SK-N-SH (cell line): Measurements from ENCODE around the gene PPP1R2C. TPM values are rescaled to one million over a fixed set of nuclear protein-coding genes. Genes with fewer than 3 reads are reported as not detected.

Experiments used
- CTCF ChIA-PET: fragments of 300-600, 350-600 bp; formaldehyde crosslinking; extraction: SDS; loops from one replicate; lab custom pipeline; 2021; lab: Yijun Ruan, JAX
- POLR2A ChIA-PET: fragments of 350-600 bp; sonication (Branson Sonifier 250); formaldehyde crosslinking; extraction: SDS; loops from one replicate; lab custom pipeline; 2020; ENCODE audit warnings: antibody characterized with exemption, inconsistent platforms; lab: Yijun Ruan, JAX
- DNase-seq: peaks from one replicate; pipeline ENCODE4 v3.0.0; 2012
- H2AFZ ChIP-seq: fragments of 200-600 bp; sonication (generic); 2 replicates; pipeline ENCODE4 v1.8.1; 2016; ENCODE audit warnings: antibody characterized with exemption, mild to moderate bottlenecking, low read depth
- H3F3A ChIP-seq: fragments of 200-600 bp; sonication (generic); replicated peaks from 2 replicates; pipeline ENCODE3; 2016; ENCODE audit warnings: antibody characterized with exemption, mild to moderate bottlenecking; ENCODE audit not compliant: insufficient read depth
- H3K27ac ChIP-seq, 2 experiments: fragments of 200-500 bp in 1 of 2; fragments of 200-600 bp in 1 of 2; sonication (Bioruptor generic) in 1 of 2; sonication (generic), shearing (Covaris generic) in 1 of 2; 2 replicates each; pipeline versions ENCODE4 v1.5.1 to v1.6.1; 2014 to 2016; ENCODE audit warnings: low read depth in 2 of 2, inconsistent platforms in 1 of 2, low read length in 1 of 2, mild to moderate bottlenecking in 1 of 2, mixed read lengths in 1 of 2
- H3K27me3 ChIP-seq: fragments of 200-600 bp; sonication (generic), shearing (Covaris generic); 2 replicates; pipeline ENCODE4 v1.6.1; 2016; ENCODE audit warnings: mixed run types; ENCODE audit not compliant: insufficient read depth
- H3K36me3 ChIP-seq, 2 experiments: fragments of 200-500 bp in 1 of 2; fragments of 200-600 bp in 1 of 2; sonication (Bioruptor generic) in 1 of 2; sonication (generic) in 1 of 2; replicated peaks in 1 of 2; 2 replicates each; pipeline versions ENCODE3 to v1.5.1; 2014 to 2016; ENCODE audit warnings: low read length in 1 of 2, mild to moderate bottlenecking in 1 of 2; ENCODE audit not compliant: insufficient read depth in 2 of 2, control insufficient read depth in 1 of 2
- H3K4me1 ChIP-seq, 2 experiments: fragments of 200-500 bp in 1 of 2; fragments of 200-600 bp in 1 of 2; sonication (Bioruptor generic) in 1 of 2; sonication (generic), shearing (Covaris generic) in 1 of 2; 2 replicates each; pipeline versions ENCODE4 v1.5.1 to v1.6.1; 2014 to 2016; ENCODE audit warnings: low read depth in 1 of 2, low read length in 1 of 2, mixed run types in 1 of 2; ENCODE audit not compliant: insufficient read depth in 2 of 2, control insufficient read depth in 1 of 2
- H3K4me2 ChIP-seq: fragments of 200-600 bp; sonication (generic), shearing (Covaris generic); 2 replicates; pipeline ENCODE4 v1.6.1; 2017; ENCODE audit warnings: mixed run types
- H3K4me3 ChIP-seq, 2 experiments: fragments of 200-500 bp in 1 of 2; fragments of 200-600 bp in 1 of 2; sonication (Bioruptor generic) in 1 of 2; sonication (generic), shearing (Covaris generic) in 1 of 2; 2 replicates each; pipeline versions ENCODE4 v1.5.1 to v1.8.1; 2014 to 2016; ENCODE audit warnings: low read depth in 2 of 2, inconsistent platforms in 1 of 2, low read length in 1 of 2, mild to moderate bottlenecking in 1 of 2, mixed read lengths in 1 of 2, moderate library complexity in 1 of 2
- H3K79me2 ChIP-seq: fragments of 200-600 bp; sonication (generic); 2 replicates; pipeline ENCODE4 v1.8.1; 2017; ENCODE audit warnings: mild to moderate bottlenecking; ENCODE audit not compliant: insufficient read depth
- H3K9ac ChIP-seq: fragments of 200-600 bp; sonication (generic); 2 replicates; pipeline ENCODE4 v1.6.1; 2017; ENCODE audit warnings: mixed run types
- H3K9me2 ChIP-seq: fragments of 200-600 bp; sonication (generic); 2 replicates; pipeline ENCODE4 v1.6.1; 2017; ENCODE audit warnings: mixed run types
- H3K9me3 ChIP-seq: fragments of 200-600 bp; sonication (generic); 2 replicates; pipeline ENCODE4 v1.6.1; 2017; ENCODE audit warnings: mixed run types, mild to moderate bottlenecking, moderate library complexity
- H4K20me1 ChIP-seq: fragments of 200-600 bp; sonication (generic); 2 replicates; pipeline ENCODE4 v1.6.1; 2017; ENCODE audit warnings: mild to moderate bottlenecking, mixed run types; ENCODE audit not compliant: insufficient read depth
- ELF1 ChIP-seq: IDR thresholded peaks from 2 replicates; pipeline ENCODE4 v1.4.0; 2012
- EP300 ChIP-seq, 2 experiments: IDR thresholded peaks; 2 replicates each; pipeline versions ENCODE4 v1.4.0 to v1.6.1; 2012; ENCODE audit warnings: borderline replicate concordance in 1 of 2, low read depth in 1 of 2, low read length in 1 of 2
- FOSL2 ChIP-seq: IDR thresholded peaks from 2 replicates; pipeline ENCODE4 v1.4.0; 2012; ENCODE audit warnings: low read depth, mild to moderate bottlenecking, moderate library complexity, borderline replicate concordance
- FOXJ3 ChIP-seq: sonication (generic); formaldehyde crosslinking; IDR thresholded peaks from 2 replicates; pipeline ENCODE4 v1.5.1; 2020; ENCODE audit warnings: mild to moderate bottlenecking, missing genetic modification reagents
- FOXM1 ChIP-seq: IDR thresholded peaks from 2 replicates; pipeline ENCODE4 v1.4.0; 2012; ENCODE audit warnings: low read depth, mild to moderate bottlenecking
- GABPA ChIP-seq: IDR thresholded peaks from 2 replicates; pipeline ENCODE4 v1.4.0; 2012; ENCODE audit warnings: low read depth, mild to moderate bottlenecking
- MEF2A ChIP-seq: IDR thresholded peaks from 2 replicates; pipeline ENCODE4 v1.4.0; 2012; ENCODE audit warnings: low read depth, borderline replicate concordance
- MXI1 ChIP-seq: IDR thresholded peaks from 2 replicates; pipeline ENCODE4 v1.6.1; 2012; ENCODE audit warnings: mild to moderate bottlenecking, low read depth, low read length, improper control_type of control experiment
- NFIC ChIP-seq: IDR thresholded peaks from 2 replicates; pipeline ENCODE4 v1.4.0; 2012; ENCODE audit warnings: borderline replicate concordance
- NRF1 ChIP-seq: IDR thresholded peaks from 2 replicates; pipeline ENCODE4 v1.6.1; 2012; ENCODE audit warnings: low read depth, mild to moderate bottlenecking, low read length
- POLR2AphosphoS5 ChIP-seq: IDR thresholded peaks from 2 replicates; pipeline ENCODE4 v1.6.1; 2012; ENCODE audit warnings: low read depth, low read length
- RAD21 ChIP-seq: IDR thresholded peaks from 2 replicates; pipeline ENCODE4 v1.6.1; 2012; ENCODE audit warnings: mild to moderate bottlenecking, low read length
- RFX5 ChIP-seq: IDR thresholded peaks from 2 replicates; pipeline ENCODE4 v1.6.1; 2012; ENCODE audit warnings: mild to moderate bottlenecking, improper control_type of control experiment, low read length
- TCF12 ChIP-seq: IDR thresholded peaks from 2 replicates; pipeline ENCODE4 v1.4.0; 2012
- TEAD4 ChIP-seq: IDR thresholded peaks from 2 replicates; pipeline ENCODE4 v1.4.0; 2012; ENCODE audit warnings: mild to moderate bottlenecking, borderline replicate concordance; ENCODE audit not compliant: insufficient read depth
- YY1 ChIP-seq: IDR thresholded peaks from 2 replicates; pipeline ENCODE4 v1.4.0; 2012; ENCODE audit warnings: low read depth, mild to moderate bottlenecking
- WGBS: methylation state at CpG from one replicate; pipeline ENCODE4 v1.1.6; 2017; ENCODE audit warnings: low lambda C conversion rate; 5-methylcytosine and 5-hydroxymethylcytosine counted together
- polyA plus RNA-seq, 3 experiments: library from polyadenylated mRNA; depleted of rRNA; stranded (reverse); fragments of >200 nt; gene quantifications; 2 replicates each; pipeline ENCODE4 v1.2.3, GENCODE V29; 2012
- TF ChIP-seq, protein P1 (sequence below): fragments of 200-600 bp; sonication (generic); IDR thresholded peaks from 2 replicates; pipeline ENCODE4 v1.6.1; 2017; ENCODE audit warnings: antibody characterized with exemption, mild to moderate bottlenecking, moderate library complexity
- TF ChIP-seq, protein P2 (sequence below): IDR thresholded peaks from 2 replicates; pipeline ENCODE4; 2012
- TF ChIP-seq, protein P3 (sequence below): fragments of 150-350 bp; IDR thresholded peaks from 2 replicates; pipeline ENCODE4 v1.6.1; 2017; ENCODE audit warnings: antibody characterized with exemption, low read length, low read depth, borderline replicate concordance

PPP1R2C gene
- polyA plus RNA-seq, 1 of the 3 experiments (the other 2 are of a cell fraction): not detected

DNA sequence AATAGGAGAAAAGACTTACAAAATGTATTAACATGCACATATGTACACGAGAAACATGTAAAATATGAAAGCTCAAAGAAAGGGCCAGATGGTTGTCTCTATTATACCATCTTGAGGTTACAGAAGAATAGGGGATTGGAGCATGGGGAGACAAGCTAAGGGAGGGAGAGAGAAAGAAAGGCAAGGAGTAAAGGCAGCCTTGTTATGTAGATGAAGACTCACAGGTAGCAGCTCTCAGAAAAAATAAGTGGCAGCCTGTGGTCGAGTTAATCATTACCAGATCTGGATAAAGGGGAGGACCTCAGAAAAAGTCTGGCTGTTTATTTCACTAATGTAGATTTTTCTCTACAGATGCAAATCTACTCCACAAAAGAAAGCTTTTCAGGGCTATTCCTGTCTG, 26.6 kb upstream of the PPP1R2C start:
- Histone ChIP-seq H4K20me1 (no peaks in the 10 kb centered on the region), H3K9me2 (no peaks in the 10 kb centered on the region), H3K4me1 (no peaks in the 10 kb centered on the region), H3K79me2 (no peaks in the 10 kb centered on the region), H3K4me3 (no peak overlapping the region), H3K27ac (no peak overlapping the region), H2AFZ (no peak overlapping the region)
- CTCF ChIA-PET: no interaction called here
- POLR2A ChIA-PET: no interaction called here
- whole genome bisulfite sequencing: 1% methylated on average over 2 of the region's 2 CpGs
- DNase-seq: no peak
- TF ChIP-seq MXI1: no peak
- TF ChIP-seq YY1: no peak
- no peak for TF ChIP-seq TEAD4
- no peak for TF ChIP-seq EP300 (IDR thresholded peaks at IDR 0.05; ENCODE audit: borderline replicate concordance in 1 of 2, low read depth in 1 of 2, low read length in 1 of 2)
- TF ChIP-seq, protein P1, sequence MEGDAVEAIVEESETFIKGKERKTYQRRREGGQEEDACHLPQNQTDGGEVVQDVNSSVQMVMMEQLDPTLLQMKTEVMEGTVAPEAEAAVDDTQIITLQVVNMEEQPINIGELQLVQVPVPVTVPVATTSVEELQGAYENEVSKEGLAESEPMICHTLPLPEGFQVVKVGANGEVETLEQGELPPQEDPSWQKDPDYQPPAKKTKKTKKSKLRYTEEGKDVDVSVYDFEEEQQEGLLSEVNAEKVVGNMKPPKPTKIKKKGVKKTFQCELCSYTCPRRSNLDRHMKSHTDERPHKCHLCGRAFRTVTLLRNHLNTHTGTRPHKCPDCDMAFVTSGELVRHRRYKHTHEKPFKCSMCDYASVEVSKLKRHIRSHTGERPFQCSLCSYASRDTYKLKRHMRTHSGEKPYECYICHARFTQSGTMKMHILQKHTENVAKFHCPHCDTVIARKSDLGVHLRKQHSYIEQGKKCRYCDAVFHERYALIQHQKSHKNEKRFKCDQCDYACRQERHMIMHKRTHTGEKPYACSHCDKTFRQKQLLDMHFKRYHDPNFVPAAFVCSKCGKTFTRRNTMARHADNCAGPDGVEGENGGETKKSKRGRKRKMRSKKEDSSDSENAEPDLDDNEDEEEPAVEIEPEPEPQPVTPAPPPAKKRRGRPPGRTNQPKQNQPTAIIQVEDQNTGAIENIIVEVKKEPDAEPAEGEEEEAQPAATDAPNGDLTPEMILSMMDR: no peak
- no peak for TF ChIP-seq FOSL2
- TF ChIP-seq, protein P2, sequence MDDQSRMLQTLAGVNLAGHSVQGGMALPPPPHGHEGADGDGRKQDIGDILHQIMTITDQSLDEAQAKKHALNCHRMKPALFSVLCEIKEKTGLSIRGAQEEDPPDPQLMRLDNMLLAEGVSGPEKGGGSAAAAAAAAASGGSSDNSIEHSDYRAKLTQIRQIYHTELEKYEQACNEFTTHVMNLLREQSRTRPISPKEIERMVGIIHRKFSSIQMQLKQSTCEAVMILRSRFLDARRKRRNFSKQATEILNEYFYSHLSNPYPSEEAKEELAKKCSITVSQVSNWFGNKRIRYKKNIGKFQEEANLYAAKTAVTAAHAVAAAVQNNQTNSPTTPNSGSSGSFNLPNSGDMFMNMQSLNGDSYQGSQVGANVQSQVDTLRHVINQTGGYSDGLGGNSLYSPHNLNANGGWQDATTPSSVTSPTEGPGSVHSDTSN: no peak
- TF ChIP-seq MEF2A: no peak
- TF ChIP-seq, protein P3, sequence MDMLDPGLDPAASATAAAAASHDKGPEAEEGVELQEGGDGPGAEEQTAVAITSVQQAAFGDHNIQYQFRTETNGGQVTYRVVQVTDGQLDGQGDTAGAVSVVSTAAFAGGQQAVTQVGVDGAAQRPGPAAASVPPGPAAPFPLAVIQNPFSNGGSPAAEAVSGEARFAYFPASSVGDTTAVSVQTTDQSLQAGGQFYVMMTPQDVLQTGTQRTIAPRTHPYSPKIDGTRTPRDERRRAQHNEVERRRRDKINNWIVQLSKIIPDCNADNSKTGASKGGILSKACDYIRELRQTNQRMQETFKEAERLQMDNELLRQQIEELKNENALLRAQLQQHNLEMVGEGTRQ: no peak
- no peak for TF ChIP-seq FOXM1
- TF ChIP-seq NRF1: no peak
- TF ChIP-seq, all 33 proteins: peak for 0
- Histone ChIP-seq H3K27me3 (no peaks in the 10 kb centered on the region), H3K36me3 (no peaks in the 10 kb centered on the region), H3K4me2 (no peak overlapping the region), H3K9ac (no peak overlapping the region), H3K9me3 (no peaks in the 10 kb centered on the region), H3F3A (no peaks in the 10 kb centered on the region)

DNA sequence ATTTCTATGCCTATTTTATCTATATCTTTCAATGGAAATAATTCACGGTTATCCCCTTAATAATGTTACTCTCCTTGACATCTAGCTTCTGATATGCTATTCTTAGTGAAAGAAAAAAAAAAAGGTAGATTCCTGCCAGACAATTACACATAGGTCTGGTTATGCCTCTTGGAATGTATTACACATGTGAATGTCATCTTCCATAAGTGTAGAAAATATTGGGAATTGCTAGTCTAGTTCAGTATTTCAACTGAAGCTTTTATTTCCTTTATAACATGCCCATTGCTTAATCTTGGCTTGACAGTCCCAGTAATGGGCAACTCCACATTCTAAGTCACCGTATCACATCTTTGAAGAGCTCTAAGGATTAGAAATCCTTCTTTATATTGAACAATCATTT, 25.4 kb upstream of the PPP1R2C start:
- WGBS: 11% methylated on average over 2 of the region's 2 CpGs
- Histone ChIP-seq H3K4me3 (no peak overlapping the region), H4K20me1 (no peaks in the 10 kb centered on the region), H3K27me3 (no peaks in the 10 kb centered on the region), H3K4me2 (no peak overlapping the region), H2AFZ (no peak overlapping the region), H3K79me2 (no peaks in the 10 kb centered on the region), H3K27ac (no peak overlapping the region), H3K9me2 (no peaks in the 10 kb centered on the region), H3K4me1 (no peaks in the 10 kb centered on the region), H3K9me3 (no peaks in the 10 kb centered on the region), H3K9ac (no peak overlapping the region), H3F3A (no peaks in the 10 kb centered on the region), H3K36me3 (no peaks in the 10 kb centered on the region)
- no peak for TF ChIP-seq POLR2AphosphoS5
- TF ChIP-seq ELF1: no peak
- no peak for TF ChIP-seq TCF12
- no peak for TF ChIP-seq MXI1
- TF ChIP-seq RAD21: no peak
- TF ChIP-seq NFIC: no peak
- no peak for TF ChIP-seq RFX5
- TF ChIP-seq FOXJ3 (CRISPR knock-in tag): no peak
- TF ChIP-seq TEAD4: no peak
- no peak for TF ChIP-seq GABPA
- CTCF ChIA-PET: no interaction called here
- no peak for DNase-seq
- POLR2A ChIA-PET: no interaction called here
